IMR-90 (cell line): ENCODE results near the gene UST. TPM values are rescaled to one million over a fixed set of nuclear protein-coding genes. Genes with fewer than 3 reads are reported as not detected.

Source experiments
- ATAC-seq: fragments of 200-7000 bp; cut with Tn5 transposase; 2 replicates; pipeline ENCODE4 v1.9.1; 2020; ENCODE audit warnings: low read depth, mild to moderate bottlenecking, moderate library complexity
- BruUV-seq: library from RNA; stranded (reverse); fragments of 400-500 nt; replicated peaks from 2 replicates; lab custom pipeline; 2021; lab: Mats Ljungman, UMichigan
- CTCF ChIA-PET: fragments of 300-600 bp; formaldehyde crosslinking; extraction: SDS; loops from one replicate; lab custom pipeline; 2021; ENCODE audit warnings: antibody characterized with exemption; lab: Yijun Ruan, JAX
- POLR2A ChIA-PET: fragments of 300-600 bp; sonication (Branson Sonifier 250); formaldehyde crosslinking; loops from one replicate; lab custom pipeline; 2022; ENCODE audit warnings: antibody characterized with exemption; ENCODE audit not compliant: unreplicated experiment; lab: Charles Lee
- DNase-seq: peaks from one replicate; pipeline ENCODE4 v3.0.0; 2013
- H2AFZ ChIP-seq: replicated peaks from 2 replicates; pipeline ENCODE3; 2013; ENCODE audit warnings: low read length, mild to moderate bottlenecking; ENCODE audit not compliant: poor library complexity
- H2AK5ac ChIP-seq: 2 replicates; pipeline ENCODE4 v1.6.1; 2013; ENCODE audit warnings: low read depth, low read length, inconsistent platforms
- H2AK9ac ChIP-seq: replicated peaks from 2 replicates; pipeline ENCODE3; 2013; ENCODE audit warnings: mild to moderate bottlenecking, low read depth, low read length, moderate library complexity; ENCODE audit not compliant: poor library complexity
- H2BK120ac ChIP-seq: 2 replicates; pipeline ENCODE4 v1.6.1; 2013; ENCODE audit warnings: low read depth, low read length, inconsistent platforms
- H2BK15ac ChIP-seq: 3 replicates; pipeline ENCODE4 v1.6.1; 2013; ENCODE audit warnings: low read depth, low read length, inconsistent platforms
- H2BK20ac ChIP-seq: 2 replicates; pipeline ENCODE4 v1.6.1; 2013; ENCODE audit warnings: low read depth, mild to moderate bottlenecking, inconsistent platforms, low read length, moderate library complexity
- H2BK5ac ChIP-seq: 2 replicates; pipeline ENCODE4 v1.6.1; 2013; ENCODE audit warnings: mild to moderate bottlenecking, low read depth, low read length, inconsistent platforms; ENCODE audit not compliant: poor library complexity, severe bottlenecking
- H3K14ac ChIP-seq: replicated peaks from 2 replicates; pipeline ENCODE4 v1.6.1; 2013; ENCODE audit warnings: low read depth, low read length, inconsistent platforms
- H3K18ac ChIP-seq: 2 replicates; pipeline ENCODE4 v1.6.1; 2013; ENCODE audit warnings: low read depth, low read length, control low read depth
- H3K23ac ChIP-seq: 2 replicates; pipeline ENCODE4 v1.6.1; 2013; ENCODE audit warnings: low read depth, low read length, inconsistent platforms
- H3K27ac ChIP-seq: 2 replicates; pipeline ENCODE4 v1.5.1; 2013; ENCODE audit warnings: mild to moderate bottlenecking, control low read depth, low read length; ENCODE audit not compliant: insufficient read depth
- H3K27me3 ChIP-seq: 2 replicates; pipeline ENCODE4 v1.6.1; 2013; ENCODE audit warnings: low read length; ENCODE audit not compliant: control insufficient read depth, insufficient read depth
- H3K36me3 ChIP-seq: 2 replicates; pipeline ENCODE4 v1.6.1; 2013; ENCODE audit warnings: low read length, mixed read lengths; ENCODE audit not compliant: control insufficient read depth, insufficient read depth
- H3K4ac ChIP-seq: 2 replicates; pipeline ENCODE4 v1.6.1; 2013; ENCODE audit warnings: low read depth, low read length, inconsistent platforms
- H3K4me1 ChIP-seq: 2 replicates; pipeline ENCODE4 v1.6.1; 2013; ENCODE audit warnings: low read length, mixed read lengths; ENCODE audit not compliant: control insufficient read depth, insufficient read depth
- H3K4me2 ChIP-seq: 2 replicates; pipeline ENCODE4 v1.6.1; 2013; ENCODE audit warnings: low read depth, mild to moderate bottlenecking, control low read depth, low read length, moderate library complexity
- H3K4me3 ChIP-seq: 2 replicates; pipeline ENCODE4 v1.5.1; 2013; ENCODE audit warnings: low read depth, mild to moderate bottlenecking, control low read depth, low read length, moderate library complexity; ENCODE audit not compliant: insufficient read depth
- H3K56ac ChIP-seq: 2 replicates; pipeline ENCODE4 v1.6.1; 2013; ENCODE audit warnings: low read length, inconsistent platforms; ENCODE audit not compliant: insufficient read depth; ENCODE audit errors: extremely low read depth
- H3K79me1 ChIP-seq, 2 experiments: 2 replicates each; pipeline ENCODE4 v1.6.1; 2013; ENCODE audit warnings: low read length in 2 of 2, inconsistent platforms in 1 of 2, low read depth in 1 of 2
- H3K9ac ChIP-seq: 2 replicates; pipeline ENCODE4 v1.6.1; 2013; ENCODE audit warnings: low read depth, low read length, control low read depth
- H3K9me1 ChIP-seq: 2 replicates; pipeline ENCODE4 v1.6.1; 2013; ENCODE audit warnings: low read length, inconsistent platforms; ENCODE audit not compliant: insufficient read depth
- H3K9me3 ChIP-seq: 2 replicates; pipeline ENCODE4 v1.6.1; 2013; ENCODE audit warnings: low read length; ENCODE audit not compliant: control insufficient read depth, insufficient read depth
- H4K20me1 ChIP-seq: 2 replicates; pipeline ENCODE4 v1.6.1; 2013; ENCODE audit warnings: low read length, inconsistent platforms; ENCODE audit not compliant: insufficient read depth
- H4K5ac ChIP-seq: 2 replicates; pipeline ENCODE4 v1.6.1; 2013; ENCODE audit warnings: mild to moderate bottlenecking, low read depth, low read length, control low read depth
- H4K8ac ChIP-seq, 2 experiments: 2 replicates each; pipeline ENCODE4 v1.6.1; 2013; ENCODE audit warnings: low read depth in 2 of 2, low read length in 2 of 2, control low read depth in 1 of 2, inconsistent platforms in 1 of 2
- H4K91ac ChIP-seq: 2 replicates; pipeline ENCODE4 v1.6.1; 2013; ENCODE audit warnings: low read depth, low read length, inconsistent platforms; ENCODE audit not compliant: insufficient read depth
- BHLHE40 ChIP-seq: fragments of 150-350 bp; IDR thresholded peaks from 2 replicates; pipeline ENCODE4 v1.6.1; 2016; ENCODE audit warnings: mild to moderate bottlenecking, low read depth, low read length
- CEBPB ChIP-seq: IDR thresholded peaks from 2 replicates; pipeline ENCODE4 v1.6.1; 2012; ENCODE audit warnings: low read depth, low read length, improper control_type of control experiment
- CTCF ChIP-seq: conservative IDR thresholded peaks from 2 replicates; pipeline ENCODE4 v1.5.1; 2012; ENCODE audit warnings: mild to moderate bottlenecking, low read depth, low read length, improper control_type of control experiment
- ELK1 ChIP-seq: fragments of 150-350 bp; IDR thresholded peaks from 2 replicates; pipeline ENCODE4 v1.6.1; 2016; ENCODE audit warnings: low read depth, mild to moderate bottlenecking, low read length, moderate library complexity, borderline replicate concordance
- FOS ChIP-seq: fragments of 150-350 bp; IDR thresholded peaks from 2 replicates; pipeline ENCODE4 v1.6.1; 2016; ENCODE audit warnings: low read depth, low read length
- MXI1 ChIP-seq: IDR thresholded peaks from 2 replicates; pipeline ENCODE4 v1.6.1; 2012; ENCODE audit warnings: low read depth, mild to moderate bottlenecking, low read length, moderate library complexity, borderline replicate concordance
- POLR2A ChIP-seq: IDR thresholded peaks from 2 replicates; pipeline ENCODE4 v1.6.1; 2012; ENCODE audit warnings: mild to moderate bottlenecking, low read depth, low read length
- RCOR1 ChIP-seq: IDR thresholded peaks from 2 replicates; pipeline ENCODE4 v1.6.1; 2012; ENCODE audit warnings: mild to moderate bottlenecking, low read length, improper control_type of control experiment; ENCODE audit not compliant: insufficient replicate concordance
- RFX5 ChIP-seq: IDR thresholded peaks from 2 replicates; pipeline ENCODE4 v1.8.0; 2012; ENCODE audit warnings: low read depth, mild to moderate bottlenecking, low read length, moderate library complexity
- SMC3 ChIP-seq: fragments of 150-350 bp; IDR thresholded peaks from 2 replicates; pipeline ENCODE4 v1.6.1; 2016; ENCODE audit warnings: low read depth, mild to moderate bottlenecking, antibody characterized with exemption, low read length, moderate library complexity
- USF2 ChIP-seq: fragments of 150-350 bp; IDR thresholded peaks from 2 replicates; pipeline ENCODE4 v1.6.1; 2017; ENCODE audit warnings: mild to moderate bottlenecking, antibody characterized with exemption, low read length, low read depth
- WGBS, 2 experiments: methylation state at CpG; one replicate each; pipeline versions ENCODE4 v1.1.5 to v1.1.7; 2013; ENCODE audit warnings: missing lambda C conversion rate in 2 of 2; ENCODE audit not compliant: insufficient read length in 1 of 2; ENCODE audit errors: extremely low coverage in 2 of 2; 5-methylcytosine and 5-hydroxymethylcytosine counted together
- dilution Hi-C: fragments of 300-500 bp; cut with HindIII; formaldehyde crosslinking; loops from one replicate; pipeline ENCODE4 v1.14.3; 2018; ENCODE audit warnings: low sequenced_read_pairs; ENCODE audit not compliant: unreplicated experiment
- in situ Hi-C: fragments of 300-500 bp; cut with MboI; formaldehyde crosslinking; loops from 3 replicates; pipeline ENCODE4 v1.14.3; 2019; ENCODE audit warnings: low sequenced_read_pairs, inconsistent platforms, mixed read lengths
- intact Hi-C: fragments of 100-400 bp; cut with micrococcal nuclease; formaldehyde crosslinking; loops from 2 replicates; pipeline ENCODE4 v1.10.0; 2022
- polyA plus RNA-seq, 3 experiments: library from polyadenylated mRNA; depleted of rRNA; stranded (reverse); fragments of >200 nt; gene quantifications; 2 replicates each; pipeline ENCODE4 v1.2.3, GENCODE V29; 2012; ENCODE audit warnings: low replicate concordance in 1 of 3
- total RNA-seq: library from RNA; depleted of rRNA; stranded (reverse); fragments of >200 nt; gene quantifications from 2 replicates; pipeline ENCODE4 v1.2.3, GENCODE V29; 2012

Gene UST
- total and polyA plus RNA-seq, 2 of the 4 experiments (the other 2 are of a cell fraction) = 7.7 to 13.8 TPM

- no peak overlapping the region for H3K4ac ChIP-seq
- peaks cover 20% of the 10 kb centered on the region for H3K27me3 ChIP-seq
- no peak overlapping the region for H2AK5ac ChIP-seq
- CTCF ChIA-PET = no interaction called here
- ATAC-seq (no peak), DNase-seq (no peak)
- no peak overlapping the region for H2BK5ac ChIP-seq
- H4K8ac ChIP-seq = no peak overlapping the region
- no peak overlapping the region for H4K5ac ChIP-seq
- H3K9me3 ChIP-seq = no peaks in the 10 kb centered on the region
- H2BK15ac ChIP-seq = no peak overlapping the region
- H3K9me1 ChIP-seq = no peaks in the 10 kb centered on the region
- no peak overlapping the region for H2BK20ac ChIP-seq
- dilution Hi-C loops = no loop called here
- H3K14ac ChIP-seq = no peak overlapping the region
- intact Hi-C loops = no loop called here
- no peak overlapping the region for H3K4me2 ChIP-seq
- no peak overlapping the region for H3K18ac ChIP-seq
- H3K4me1 ChIP-seq = no peaks in the 10 kb centered on the region
- no peak overlapping the region for H3K4me3 ChIP-seq
- WGBS, 2 experiments = 50% methylated on average over 1 of the region's 5 CpGs; no CpG with 5 or more reads in 1 of the 2 experiments
- POLR2A ChIA-PET = interaction anchor here (0.7 kb wide), 1 partner anchor 19 kb away, joined by 3 read pairs; no protein-coding TSS in a partner anchor
- H2AFZ ChIP-seq = no peak overlapping the region
- H4K20me1 ChIP-seq = no peaks in the 10 kb centered on the region
- no peak for TF ChIP-seq RCOR1
- TF ChIP-seq CEBPB = no peak
- no peak for TF ChIP-seq MXI1
- no peak for TF ChIP-seq SMC3
- TF ChIP-seq USF2 = no peak
- TF ChIP-seq FOS = no peak
- TF ChIP-seq BHLHE40 = no peak
- no peak for TF ChIP-seq RFX5
- no peak for TF ChIP-seq CTCF
- no peak for TF ChIP-seq POLR2A
- no peak for TF ChIP-seq ELK1
- no peak overlapping the region for H2AK9ac ChIP-seq
- H3K56ac ChIP-seq = no peak overlapping the region
- in situ Hi-C loops = no loop called here
- no peak overlapping the region for H3K9ac ChIP-seq
- no peak overlapping the region for H3K27ac ChIP-seq
- no peak overlapping the region for H3K23ac ChIP-seq
- H2BK120ac ChIP-seq = no peak overlapping the region
- no peaks in the 10 kb centered on the region for H3K79me1 ChIP-seq
- H4K91ac ChIP-seq = no peak overlapping the region
- H3K36me3 ChIP-seq = no peaks in the 10 kb centered on the region
- BruUV-seq = no TSS peak
Measured at GRCh38 chr6:149107520-149107919, 360.7 kb downstream of the UST start.
